GM19238 (cell line): ENCODE data around the gene LRRTM1.

Experiments used
- DNase-seq: peaks from one replicate; pipeline ENCODE4 v3.0.0; 2011; ENCODE audit warnings: low spot score; ENCODE audit not compliant: insufficient read length

Gene LRRTM1

DNA sequence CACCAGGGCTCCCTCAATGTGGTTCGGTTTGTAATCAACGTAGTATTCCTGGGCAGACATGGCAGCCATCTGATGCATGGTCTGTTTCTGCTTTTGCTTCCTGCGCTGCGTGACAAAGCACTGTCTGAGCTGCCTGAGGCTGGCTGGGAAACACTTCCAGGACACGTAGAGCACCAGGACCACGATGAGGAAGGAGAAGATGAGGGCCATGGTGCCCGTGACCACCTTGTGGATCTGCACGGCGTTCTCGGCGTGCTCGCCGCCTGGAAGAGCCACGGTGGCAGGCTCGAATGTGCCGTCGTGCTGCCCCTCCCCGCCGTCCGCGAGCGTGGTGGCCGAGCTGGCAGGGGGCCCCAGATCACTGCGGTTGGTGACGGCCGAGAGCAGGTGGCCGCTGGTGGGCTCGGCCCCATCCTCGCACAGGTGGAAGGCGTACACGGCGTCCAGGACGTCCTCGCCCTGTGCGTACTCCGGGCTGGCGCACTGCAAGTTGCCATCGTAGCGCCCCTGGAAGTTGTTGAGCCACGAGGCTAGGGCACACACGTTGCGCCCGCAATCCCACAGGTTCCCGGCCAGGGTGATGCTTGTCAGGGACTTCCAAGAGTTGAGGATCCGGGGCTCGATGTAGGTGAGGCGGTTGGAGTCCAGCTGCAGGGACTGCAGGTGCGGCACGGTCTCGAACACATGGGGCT, 2.1 kb downstream of the LRRTM1 start:
- DNase-seq, result no peak

GRCh38 chr2:80302001-80302313, 2.6 kb downstream of the LRRTM1 start:
- DNase-seq, result no peak

DNA sequence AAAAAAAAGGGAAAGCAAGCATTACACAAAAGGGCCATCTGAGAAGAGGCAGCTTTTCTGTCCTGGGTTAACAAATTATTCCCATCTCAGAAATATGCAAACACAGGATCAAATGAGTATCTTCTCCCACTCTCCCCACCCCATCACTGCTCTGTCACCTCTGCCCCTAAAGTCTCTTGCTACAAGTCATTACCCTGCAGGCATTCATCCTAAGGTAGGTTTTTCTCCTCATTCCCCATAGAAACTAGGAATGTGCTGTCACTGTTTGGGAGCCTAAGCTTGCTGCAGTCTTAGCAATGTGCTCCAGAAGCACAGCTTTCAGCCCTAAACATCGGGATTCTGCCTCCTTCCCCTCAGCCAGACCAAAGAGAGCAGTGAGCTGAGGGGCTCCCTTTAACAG, 3.6 kb downstream of the LRRTM1 start:
- no peak for DNase-seq

- DNase-seq, result no peak
These were observed 4.2 kb downstream of the LRRTM1 start for GRCh38 chr2:80300346-80300745.

GRCh38 chr2:80299661-80300060, 4.9 kb downstream of the LRRTM1 start:
- no peak for DNase-seq

DNA sequence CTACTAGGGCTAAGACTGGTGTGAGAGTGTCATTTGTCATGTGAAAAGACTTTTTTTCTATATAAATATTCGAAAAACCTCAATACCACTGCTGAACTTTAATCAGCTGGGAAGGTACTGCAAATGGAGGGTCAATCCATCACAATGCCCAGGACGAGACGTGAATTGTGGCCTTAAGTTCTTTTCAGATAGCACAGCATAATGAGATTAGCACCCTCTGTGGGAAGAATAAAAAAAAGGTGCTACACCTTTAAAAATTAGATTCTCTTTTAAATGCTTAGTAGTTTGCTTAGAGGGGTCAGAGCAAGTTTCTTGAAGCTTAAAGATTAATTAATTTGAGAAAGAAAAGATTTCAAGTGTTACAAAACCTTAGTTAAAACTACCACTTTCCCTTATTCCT, 5.6 kb downstream of the LRRTM1 start:
- DNase-seq, result no peak

DNA sequence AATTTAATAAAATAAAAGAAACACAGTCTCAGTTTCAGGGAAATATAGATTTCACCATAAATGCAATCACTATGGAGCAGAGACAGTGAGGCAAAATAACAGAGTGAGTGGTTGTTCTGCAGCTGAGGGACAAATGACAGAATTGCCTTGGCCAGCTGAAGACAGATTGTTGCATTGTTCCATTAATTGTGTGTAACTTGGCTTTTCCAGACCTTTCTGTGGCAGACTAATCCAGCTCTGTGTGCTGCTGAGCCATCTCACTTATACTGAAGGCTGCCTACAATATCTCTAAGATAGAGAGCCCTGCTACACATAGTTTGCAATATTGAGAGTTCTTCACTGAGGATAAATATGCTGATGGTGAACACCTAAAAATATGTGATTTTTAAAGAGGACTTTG, 11.5 kb downstream of the LRRTM1 start:
- DNase-seq, result no peak

DNA sequence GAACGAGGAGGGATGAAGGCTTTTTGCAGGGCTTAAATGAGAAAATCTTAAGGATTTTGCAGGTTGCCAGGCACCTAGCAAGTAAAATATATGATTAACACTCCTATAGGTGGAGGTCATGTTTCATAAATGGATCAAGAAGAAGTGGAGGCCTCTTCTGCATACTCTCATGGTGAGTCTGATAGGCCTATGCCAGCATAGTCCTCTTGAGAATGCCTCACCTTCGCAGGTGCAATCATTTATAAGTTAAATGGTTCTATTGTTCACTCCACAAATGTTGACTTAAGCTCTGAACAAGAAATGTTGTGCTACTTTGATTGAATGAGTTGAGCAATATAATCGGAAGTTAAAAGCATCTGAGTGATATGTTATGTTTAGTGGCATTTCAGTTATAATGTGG, 12.1 kb downstream of the LRRTM1 start:
- no peak for DNase-seq

GRCh38 chr2:80291656-80292055, 12.9 kb downstream of the LRRTM1 start:
- no peak for DNase-seq

DNA sequence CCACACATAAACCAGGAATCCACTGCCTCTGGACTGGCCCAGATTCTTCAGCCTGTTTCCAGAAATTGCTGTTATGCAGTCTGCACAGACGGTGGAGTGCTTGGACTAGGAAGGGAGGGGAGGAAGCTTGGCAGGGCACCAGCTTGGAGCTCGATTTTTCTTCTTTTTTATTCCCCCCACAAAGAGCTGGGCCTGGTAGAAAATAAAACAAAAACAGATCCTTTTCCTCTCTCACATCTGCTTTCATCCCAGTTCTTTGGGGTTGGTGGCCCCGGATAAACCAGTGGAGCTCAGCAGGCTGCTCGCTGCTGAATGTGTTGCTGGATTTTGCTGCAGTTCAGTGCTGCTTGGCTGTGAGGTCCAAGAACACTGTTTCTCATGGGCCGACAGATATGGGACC, 16.0 kb downstream of the LRRTM1 start:
- DNase-seq, result no peak

- DNase-seq, result no peak
These were observed 23.5 kb downstream of the LRRTM1 start for GRCh38 chr2:80281049-80281448.

- no peak for DNase-seq
These were observed 24.0 kb downstream of the LRRTM1 start for GRCh38 chr2:80280598-80280997.

DNA sequence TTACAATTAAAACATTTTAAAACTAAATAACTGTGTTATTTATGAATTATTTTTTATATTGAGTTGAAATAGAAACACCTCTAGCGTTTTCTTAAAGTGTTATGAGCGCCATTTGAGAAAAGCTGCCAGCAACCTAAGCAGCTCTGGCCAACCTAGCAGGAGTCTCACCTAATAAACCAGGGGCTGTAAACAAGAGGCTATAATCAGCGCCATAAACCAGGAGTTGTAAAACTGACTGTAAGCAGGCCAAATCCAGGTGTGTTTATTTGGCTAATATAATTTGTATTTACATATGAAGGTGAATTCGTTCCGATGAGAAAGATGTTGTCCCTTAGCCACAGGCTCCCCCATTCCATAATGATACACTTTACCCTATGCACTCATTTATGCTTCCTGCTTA, 34.7 kb downstream of the LRRTM1 start:
- DNase-seq, result no peak

GRCh38 chr2:80266231-80266630, 38.3 kb downstream of the LRRTM1 start:
- DNase-seq, result no peak

- DNase-seq, result no peak
These were observed 45.3 kb downstream of the LRRTM1 start for GRCh38 chr2:80259292-80259691.

GRCh38 chr2:80258793-80259192, 45.8 kb downstream of the LRRTM1 start:
- DNase-seq, result no peak

DNA sequence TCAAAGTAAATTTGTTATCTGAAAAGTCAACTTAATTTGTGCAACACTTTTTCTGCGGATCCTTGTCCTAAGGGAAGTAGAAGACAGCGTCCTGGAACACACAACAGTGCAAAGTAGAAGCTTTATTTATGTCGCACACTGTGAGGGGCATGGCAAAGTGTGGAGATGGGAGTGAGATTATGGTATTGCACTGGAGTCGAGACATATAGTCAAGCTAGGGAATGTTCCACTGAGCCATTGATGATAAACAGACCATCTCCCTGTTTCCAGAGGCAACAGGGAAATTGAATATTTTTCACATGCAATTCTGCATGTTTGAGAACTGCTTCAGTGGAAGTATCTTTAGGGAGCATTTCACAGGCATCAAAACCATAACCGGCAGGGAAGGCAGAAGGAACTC, 46.2 kb downstream of the LRRTM1 start:
- DNase-seq, result no peak

GRCh38 chr2:80257450-80257849, 47.1 kb downstream of the LRRTM1 start:
- DNase-seq, result no peak

DNA sequence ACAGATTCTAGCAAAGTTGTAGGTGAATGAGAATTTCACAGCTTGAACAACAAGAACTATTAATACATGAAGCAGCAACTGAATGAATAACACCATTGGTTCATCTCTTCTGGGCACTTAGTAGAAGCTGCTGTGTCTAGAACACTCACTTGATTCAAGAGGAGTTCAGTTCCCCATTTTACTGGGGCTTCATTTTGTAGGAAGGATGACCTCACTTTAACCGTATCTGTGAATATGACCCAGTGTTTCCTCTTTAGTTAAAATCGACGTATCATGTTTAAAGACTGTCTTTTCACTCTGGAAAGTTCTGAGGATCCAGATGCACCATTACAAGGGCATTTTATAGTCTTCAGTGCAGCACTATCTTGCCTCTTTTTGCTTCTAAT, 47.8 kb downstream of the LRRTM1 start:
- DNase-seq, result no peak

DNA sequence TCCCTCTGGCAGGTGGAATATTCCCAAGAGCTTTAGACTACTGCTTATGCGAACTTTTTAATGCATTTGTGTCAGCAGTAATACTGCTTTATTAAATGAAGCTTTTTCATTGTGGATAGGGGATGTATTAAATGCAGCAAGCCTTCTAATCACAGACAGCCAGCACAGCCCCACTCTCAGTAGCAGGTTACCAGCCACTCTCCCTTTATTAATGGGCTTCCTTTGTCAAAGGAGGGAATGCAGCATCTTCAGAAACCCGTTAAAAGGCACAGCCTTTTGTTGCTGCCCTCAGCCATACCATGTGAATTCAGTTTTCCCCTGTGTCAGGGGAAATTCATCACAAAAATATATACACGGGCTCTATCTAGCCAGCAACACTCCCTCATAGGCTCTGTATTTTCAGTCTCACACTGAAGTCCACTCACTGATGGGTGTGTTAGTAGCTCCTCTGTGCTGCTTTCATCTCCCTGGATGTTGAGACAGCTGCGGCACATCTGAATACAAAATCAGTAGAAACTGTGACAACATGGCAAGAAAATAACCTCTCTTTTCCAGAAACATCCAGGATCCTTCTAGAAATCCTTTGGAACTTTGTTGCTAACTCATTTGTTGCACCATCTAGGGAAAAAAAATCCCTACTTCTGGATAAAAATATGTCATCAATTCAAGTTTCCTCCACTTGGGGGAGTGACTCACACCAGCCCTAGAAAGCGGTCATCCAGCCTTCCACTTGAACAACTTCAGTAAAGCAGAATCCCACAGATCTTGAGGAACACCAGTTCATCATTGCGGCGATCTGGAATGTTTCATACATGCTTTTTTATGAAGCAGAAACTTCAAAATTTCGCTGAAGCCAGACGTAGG, 48.4 kb downstream of the LRRTM1 start:
- no peak for DNase-seq

DNA sequence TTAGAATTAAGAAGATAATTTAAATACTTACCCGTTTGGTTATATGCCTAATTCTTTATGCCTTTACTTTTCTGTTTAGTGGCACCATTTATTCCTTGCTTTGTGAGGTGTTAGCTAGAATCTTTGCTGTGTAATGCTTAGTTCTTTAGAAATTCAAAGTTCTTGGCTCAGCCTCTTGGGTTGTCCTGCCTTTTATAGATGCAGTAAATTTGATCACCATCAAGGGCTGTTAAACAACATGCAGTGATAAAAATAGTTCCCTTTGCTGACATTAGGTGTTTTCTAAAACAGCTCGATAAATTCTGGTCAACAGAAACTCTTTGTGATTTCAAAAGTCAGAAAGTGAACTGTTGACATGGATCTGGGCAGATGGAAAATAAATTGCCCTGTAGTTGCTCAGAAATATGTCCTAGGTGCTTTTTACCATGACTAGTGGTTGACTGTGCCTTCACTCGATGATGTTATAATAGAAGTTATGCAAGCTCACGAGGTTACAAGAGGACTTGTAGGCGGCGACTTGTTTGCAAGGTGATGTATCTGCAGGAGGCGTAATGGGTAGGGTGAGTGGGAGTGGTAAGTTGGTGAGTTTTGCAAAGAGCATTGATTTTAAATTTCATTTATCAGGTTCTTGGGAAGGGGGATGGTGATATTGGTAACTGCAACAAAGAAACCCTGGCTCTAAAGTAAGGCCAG, 52.1 kb downstream of the LRRTM1 start:
- DNase-seq, result no peak
